Osteoblast (primary cell): Measurements from ENCODE around the gene ADARB1. TPM values are rescaled to one million over a fixed set of nuclear protein-coding genes. Genes with fewer than 3 reads are reported as not detected.

Source experiments
- DNase-seq: peaks from one replicate; pipeline ENCODE4 v3.0.0; 2011; ENCODE audit warnings: low spot score, mixed read lengths; ENCODE audit not compliant: insufficient read length; ENCODE audit errors: missing footprints
- H2AFZ ChIP-seq: 2 replicates; pipeline ENCODE4 v1.6.0; 2011; ENCODE audit warnings: mild to moderate bottlenecking, low read length
- H3K27ac ChIP-seq: 2 replicates; pipeline ENCODE4 v1.5.1; 2011; ENCODE audit warnings: mild to moderate bottlenecking, low read depth, low read length, moderate library complexity
- H3K27me3 ChIP-seq: 2 replicates; pipeline ENCODE4 v1.6.0; 2012; ENCODE audit warnings: mild to moderate bottlenecking, control low read depth, inconsistent platforms, low read length, moderate library complexity; ENCODE audit not compliant: insufficient read depth
- H3K36me3 ChIP-seq: 2 replicates; pipeline ENCODE4 v1.5.1; 2011; ENCODE audit warnings: mild to moderate bottlenecking, low read length, control low read depth, moderate library complexity; ENCODE audit not compliant: insufficient read depth
- H3K4me1 ChIP-seq: 2 replicates; pipeline ENCODE4 v1.5.1; 2011; ENCODE audit warnings: mild to moderate bottlenecking, low read length, control low read depth, moderate library complexity; ENCODE audit not compliant: insufficient read depth
- H3K4me2 ChIP-seq: 2 replicates; pipeline ENCODE4 v1.6.0; 2011; ENCODE audit warnings: mild to moderate bottlenecking, low read length; ENCODE audit not compliant: insufficient read depth
- H3K4me3 ChIP-seq: fragments of 200-600 bp; sonication (generic); 3 replicates; pipeline ENCODE4 v1.5.1; 2012; ENCODE audit warnings: mild to moderate bottlenecking, low read length, inconsistent platforms; ENCODE audit not compliant: insufficient read depth
- H3K79me2 ChIP-seq: 2 replicates; pipeline ENCODE4 v1.6.0; 2012; ENCODE audit warnings: mild to moderate bottlenecking, low read length, control low read depth, inconsistent platforms; ENCODE audit not compliant: insufficient read depth
- H3K9me3 ChIP-seq: 2 replicates; pipeline ENCODE4 v1.5.1; 2011; ENCODE audit warnings: low read depth, low read length, control low read depth
- H4K20me1 ChIP-seq: 2 replicates; pipeline ENCODE4 v1.6.0; 2012; ENCODE audit warnings: mild to moderate bottlenecking, low read length, control low read depth; ENCODE audit not compliant: insufficient read depth
- total RNA-seq: library from RNA; depleted of rRNA; stranded (reverse); fragments of >200 nt; gene quantifications from 2 replicates; pipeline ENCODE4 v1.2.3, GENCODE V29; 2012
- TF ChIP-seq, protein P1 (sequence below): IDR thresholded peaks from 2 replicates; pipeline ENCODE4 v1.5.1; 2011; ENCODE audit warnings: mild to moderate bottlenecking, low read depth, low read length, moderate library complexity; ENCODE audit errors: extremely low read depth

Gene ADARB1
- total RNA-seq, 1 donor, result 19.5 TPM

DNA sequence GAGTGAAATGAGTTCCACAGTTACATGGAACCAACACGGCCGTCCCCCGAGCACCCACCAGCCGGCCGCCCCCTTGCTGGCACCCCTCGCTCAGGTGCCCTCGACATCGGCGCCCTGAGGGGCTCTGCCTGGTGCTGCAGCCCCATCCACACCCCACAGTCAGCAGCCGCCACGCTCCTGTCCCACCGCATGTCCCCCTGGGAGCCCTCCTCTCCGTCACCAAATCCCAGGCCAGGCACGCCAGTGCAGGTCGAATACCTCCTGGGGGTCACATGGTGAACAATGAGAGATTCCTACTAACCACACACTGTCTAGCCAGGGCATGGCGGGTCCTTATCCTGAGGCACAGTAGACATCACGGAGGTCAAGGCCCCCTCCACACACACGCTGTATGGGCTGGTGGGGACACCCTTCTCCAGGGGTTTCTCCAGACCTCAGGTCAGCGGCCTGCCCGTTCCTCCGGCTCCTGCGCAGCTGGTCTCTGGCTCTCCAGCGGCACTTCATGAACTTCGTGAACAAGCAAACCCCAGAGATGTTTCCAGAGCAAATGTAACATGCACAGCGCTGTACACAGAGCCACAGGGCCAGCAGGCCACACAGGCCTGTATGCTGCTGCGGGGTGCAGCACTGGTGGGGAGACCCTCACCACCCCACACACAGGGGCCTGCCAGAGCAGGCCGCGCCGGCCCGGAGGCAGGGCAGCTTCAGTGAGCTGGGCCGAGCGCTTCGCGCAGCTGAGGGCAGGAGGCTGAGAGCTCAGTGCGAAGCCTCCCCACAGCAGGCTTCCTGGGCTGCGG is 191.5 kb downstream of the ADARB1 start:
- Histone ChIP-seq H3K27me3 (no peaks in the 10 kb centered on the region), H3K9me3 (no peaks in the 10 kb centered on the region), H4K20me1 (peaks cover 42% of the 10 kb centered on the region), H3K36me3 (peaks cover 53% of the 10 kb centered on the region), H3K4me2 (no peak overlapping the region), H3K4me1 (no peaks in the 10 kb centered on the region), H3K4me3 (no peak overlapping the region), H3K79me2 (peaks cover 16% of the 10 kb centered on the region), H2AFZ (no peak overlapping the region), H3K27ac (no peak overlapping the region)
- DNase-seq, result peak; percentile 69
- TF ChIP-seq, protein P1, sequence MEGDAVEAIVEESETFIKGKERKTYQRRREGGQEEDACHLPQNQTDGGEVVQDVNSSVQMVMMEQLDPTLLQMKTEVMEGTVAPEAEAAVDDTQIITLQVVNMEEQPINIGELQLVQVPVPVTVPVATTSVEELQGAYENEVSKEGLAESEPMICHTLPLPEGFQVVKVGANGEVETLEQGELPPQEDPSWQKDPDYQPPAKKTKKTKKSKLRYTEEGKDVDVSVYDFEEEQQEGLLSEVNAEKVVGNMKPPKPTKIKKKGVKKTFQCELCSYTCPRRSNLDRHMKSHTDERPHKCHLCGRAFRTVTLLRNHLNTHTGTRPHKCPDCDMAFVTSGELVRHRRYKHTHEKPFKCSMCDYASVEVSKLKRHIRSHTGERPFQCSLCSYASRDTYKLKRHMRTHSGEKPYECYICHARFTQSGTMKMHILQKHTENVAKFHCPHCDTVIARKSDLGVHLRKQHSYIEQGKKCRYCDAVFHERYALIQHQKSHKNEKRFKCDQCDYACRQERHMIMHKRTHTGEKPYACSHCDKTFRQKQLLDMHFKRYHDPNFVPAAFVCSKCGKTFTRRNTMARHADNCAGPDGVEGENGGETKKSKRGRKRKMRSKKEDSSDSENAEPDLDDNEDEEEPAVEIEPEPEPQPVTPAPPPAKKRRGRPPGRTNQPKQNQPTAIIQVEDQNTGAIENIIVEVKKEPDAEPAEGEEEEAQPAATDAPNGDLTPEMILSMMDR, result no peak

GRCh38 chr21:45266518-45267389 is 192.4 kb downstream of the ADARB1 start:
- peak; percentile 83 for DNase-seq
- Histone ChIP-seq H3K4me2 (no peak overlapping the region), H4K20me1 (peaks cover 42% of the 10 kb centered on the region), H3K79me2 (peaks cover 25% of the 10 kb centered on the region), H3K27me3 (no peaks in the 10 kb centered on the region), H3K27ac (no peak overlapping the region), H2AFZ (no peak overlapping the region), H3K4me3 (no peak overlapping the region), H3K9me3 (no peaks in the 10 kb centered on the region), H3K4me1 (no peaks in the 10 kb centered on the region), H3K36me3 (peaks cover 55% of the 10 kb centered on the region)
- TF ChIP-seq, protein P1, result no peak

- TF ChIP-seq, protein P1, result no peak
- H3K79me2 ChIP-seq, result peaks cover 31% of the 10 kb centered on the region
- H3K27ac ChIP-seq, result no peak overlapping the region
- no peak for DNase-seq
- no peak overlapping the region for H3K4me2 ChIP-seq
- no peaks in the 10 kb centered on the region for H3K4me1 ChIP-seq
- H3K4me3 ChIP-seq, result no peak overlapping the region
- H3K27me3 ChIP-seq, result no peaks in the 10 kb centered on the region
- H3K36me3 ChIP-seq, result peaks cover 58% of the 10 kb centered on the region
- H2AFZ ChIP-seq, result no peak overlapping the region
- H4K20me1 ChIP-seq, result peaks cover 44% of the 10 kb centered on the region
- H3K9me3 ChIP-seq, result no peaks in the 10 kb centered on the region
These were observed 193.0 kb downstream of the ADARB1 start for GRCh38 chr21:45267390-45267760.

DNA sequence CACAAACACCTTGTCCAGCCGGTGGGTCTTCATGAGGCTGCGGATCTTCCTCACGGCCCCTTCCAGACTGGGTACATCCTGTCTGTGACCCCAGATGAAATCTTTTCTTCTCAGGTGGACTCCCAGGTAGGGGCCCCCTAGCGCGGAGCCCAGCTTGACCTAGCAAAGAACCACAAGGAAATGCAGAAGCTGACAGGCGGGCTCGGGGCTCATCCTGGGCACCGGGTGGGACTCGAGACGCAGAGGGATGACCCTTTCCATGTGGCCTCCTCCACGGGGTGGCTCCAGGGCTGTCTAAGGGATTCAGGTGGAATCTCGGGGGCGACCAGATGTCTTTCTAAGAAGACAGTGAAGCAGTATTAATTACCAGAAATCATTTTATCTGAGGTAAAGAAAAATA is 195.5 kb downstream of the ADARB1 start:
- H3K27me3 ChIP-seq, result no peaks in the 10 kb centered on the region
- H3K4me1 ChIP-seq, result no peaks in the 10 kb centered on the region
- H3K9me3 ChIP-seq, result no peaks in the 10 kb centered on the region
- no peak overlapping the region for H3K4me2 ChIP-seq
- H4K20me1 ChIP-seq, result peaks cover 54% of the 10 kb centered on the region
- peaks cover 56% of the 10 kb centered on the region for H3K79me2 ChIP-seq
- H3K27ac ChIP-seq, result no peak overlapping the region
- no peak overlapping the region for H3K4me3 ChIP-seq
- TF ChIP-seq, protein P1, result no peak
- H2AFZ ChIP-seq, result no peak overlapping the region
- H3K36me3 ChIP-seq, result peaks cover 60% of the 10 kb centered on the region
- DNase-seq, result peak; percentile 19
